ENCODE results near the gene PPM1L. TPM values are rescaled to one million over a fixed set of nuclear protein-coding genes. Genes with fewer than 3 reads are reported as not detected.

Gene PPM1L
- total RNA-seq, 1 experiment from 2014 or later: 7.3 TPM

DNA sequence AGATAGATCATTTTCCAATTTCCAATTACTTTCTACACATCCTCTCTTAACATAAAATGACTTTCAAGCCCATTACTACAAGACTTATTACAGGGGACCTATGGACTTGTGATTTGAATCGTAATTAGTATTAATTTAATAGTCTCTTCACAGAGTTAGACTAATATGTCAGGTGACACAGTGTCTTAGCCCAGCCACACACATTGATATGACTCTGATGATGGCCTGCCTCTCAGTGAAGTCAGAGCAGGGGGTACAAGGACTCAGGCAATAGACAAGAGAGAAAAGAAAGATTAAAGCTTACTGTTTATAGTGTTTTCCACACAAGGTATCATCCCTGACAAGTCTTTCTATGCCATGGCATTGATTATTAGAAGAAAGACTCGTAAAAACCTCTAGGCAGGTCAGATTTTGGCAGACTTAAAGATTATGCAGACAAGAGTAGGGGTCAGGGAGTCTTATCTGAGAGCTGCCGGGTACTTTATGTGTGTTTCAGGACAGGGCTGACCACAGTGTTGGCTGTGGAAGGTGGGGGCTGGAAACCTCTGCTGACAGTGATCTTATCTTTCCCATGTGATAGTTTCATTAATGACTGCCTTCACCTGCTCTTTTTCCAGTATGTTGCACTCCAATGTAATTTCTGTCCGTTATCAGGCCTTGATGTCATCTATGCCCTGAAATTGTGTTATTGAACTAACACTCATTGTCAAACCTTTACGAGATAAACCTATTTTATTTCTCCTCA, 299.0 kb downstream of the PPM1L start:
- H3K23me2 ChIP-seq (ENCODE audit: insufficient read length, low read depth, low read length, poor library complexity, severe bottlenecking): no peaks in the 10 kb centered on the region
- no CpG with 5 or more reads among the region's 5 CpGs for WGBS (ENCODE audit: extremely low coverage, insufficient read length, low lambda C conversion rate)
- H3K9me3 Mint-ChIP-seq: no peaks in the 10 kb centered on the region

More for the DNA sequence above, 299.0 kb downstream of the PPM1L start:
- Histone ChIP-seq H3K4me2 (ENCODE audit: insufficient read depth, insufficient read length, low read length) (no peak overlapping the region), H2BK20ac (ENCODE audit: low read depth, low read length, poor library complexity, severe bottlenecking) (no peak overlapping the region), H2BK12ac (ENCODE audit: insufficient read length, low read depth, low read length) (no peak overlapping the region), H3K79me2 (ENCODE audit: insufficient read depth, low read length) (no peaks in the 10 kb centered on the region), H3T11ph (ENCODE audit: low read length) (no peak overlapping the region), H2BK5ac (ENCODE audit: insufficient read length, low read length) (no peak overlapping the region), H3K79me1 (ENCODE audit: insufficient read depth, low read depth, low read length, poor library complexity, severe bottlenecking) (no peaks in the 10 kb centered on the region), H3K14ac (ENCODE audit: insufficient read depth, low read length) (no peak overlapping the region), H4K5ac (ENCODE audit: insufficient read length, low read depth, low read length) (no peak overlapping the region), H3K9ac (ENCODE audit: extremely low read depth, insufficient read length, low read length) (no peak overlapping the region), H2BK15ac (ENCODE audit: low read depth, low read length) (no peak overlapping the region), H2BK120ac (ENCODE audit: low read depth, low read length, poor library complexity, severe bottlenecking) (no peak overlapping the region), H2AK5ac (ENCODE audit: insufficient read length, low read length) (no peak overlapping the region), H3K56ac (ENCODE audit: insufficient read length, low read depth, low read length) (no peak overlapping the region), H3K18ac (ENCODE audit: insufficient read length, low read depth, low read length) (no peak overlapping the region), H4K8ac (replicated peaks; ENCODE audit: insufficient read length, low read depth, low read length) (no peak overlapping the region), H4K20me1 (ENCODE audit: control insufficient read depth, insufficient read depth, insufficient read length) (no peaks in the 10 kb centered on the region), H2AFZ (ENCODE audit: low read length) (no peak overlapping the region), H3K27me3 (ENCODE audit: insufficient read depth, low read length) (no peaks in the 10 kb centered on the region), H3K4me1 (ENCODE audit: insufficient read depth, low read length) (no peaks in the 10 kb centered on the region), H3K4ac (ENCODE audit: low read depth, low read length) (no peak overlapping the region), H3K9me3 (ENCODE audit: control insufficient read depth, low read depth, low read length) (no peaks in the 10 kb centered on the region), H4K91ac (ENCODE audit: insufficient read length, low read depth, low read length) (no peak overlapping the region), H3K27ac (ENCODE audit: insufficient read length, low read depth, low read length) (no peak overlapping the region), H3K23ac (ENCODE audit: insufficient read length, low read depth, low read length) (no peak overlapping the region)
- H3K36me3 Mint-ChIP-seq (ENCODE audit: insufficient read depth in 1 of 3, low read depth in 3 of 3): no peaks in the 10 kb centered on the region; a peak in 1 of 7 replicates
- TF ChIP-seq, protein P1, sequence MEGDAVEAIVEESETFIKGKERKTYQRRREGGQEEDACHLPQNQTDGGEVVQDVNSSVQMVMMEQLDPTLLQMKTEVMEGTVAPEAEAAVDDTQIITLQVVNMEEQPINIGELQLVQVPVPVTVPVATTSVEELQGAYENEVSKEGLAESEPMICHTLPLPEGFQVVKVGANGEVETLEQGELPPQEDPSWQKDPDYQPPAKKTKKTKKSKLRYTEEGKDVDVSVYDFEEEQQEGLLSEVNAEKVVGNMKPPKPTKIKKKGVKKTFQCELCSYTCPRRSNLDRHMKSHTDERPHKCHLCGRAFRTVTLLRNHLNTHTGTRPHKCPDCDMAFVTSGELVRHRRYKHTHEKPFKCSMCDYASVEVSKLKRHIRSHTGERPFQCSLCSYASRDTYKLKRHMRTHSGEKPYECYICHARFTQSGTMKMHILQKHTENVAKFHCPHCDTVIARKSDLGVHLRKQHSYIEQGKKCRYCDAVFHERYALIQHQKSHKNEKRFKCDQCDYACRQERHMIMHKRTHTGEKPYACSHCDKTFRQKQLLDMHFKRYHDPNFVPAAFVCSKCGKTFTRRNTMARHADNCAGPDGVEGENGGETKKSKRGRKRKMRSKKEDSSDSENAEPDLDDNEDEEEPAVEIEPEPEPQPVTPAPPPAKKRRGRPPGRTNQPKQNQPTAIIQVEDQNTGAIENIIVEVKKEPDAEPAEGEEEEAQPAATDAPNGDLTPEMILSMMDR (conservative IDR thresholded peaks at IDR 0.05): no peak
- no peaks in the 10 kb centered on the region for H3K27me3 Mint-ChIP-seq (ENCODE audit: low read depth)
- no peak overlapping the region for H3K4me3 Mint-ChIP-seq
- no peak for DNase-seq
- peaks cover 3 to 6% of the 10 kb centered on the region in 2 experiments; a peak in 1 of 4 replicates for H3K4me1 Mint-ChIP-seq
- no peak overlapping the region for H3K27ac Mint-ChIP-seq
